ENCODE results near the gene PI4K2A. TPM values are rescaled to one million over a fixed set of nuclear protein-coding genes. Genes with fewer than 3 reads are reported as not detected.
A peak's percentile ranks its signal among the peaks of the same experiment; 100 is the strongest.

Gene PI4K2A
- total and polyA plus RNA-seq, 2 of the 13 experiments (the other 11 are each of a cell fraction or from before 2014, with no cell fraction given), result 10.9 to 14.3 TPM

DNA sequence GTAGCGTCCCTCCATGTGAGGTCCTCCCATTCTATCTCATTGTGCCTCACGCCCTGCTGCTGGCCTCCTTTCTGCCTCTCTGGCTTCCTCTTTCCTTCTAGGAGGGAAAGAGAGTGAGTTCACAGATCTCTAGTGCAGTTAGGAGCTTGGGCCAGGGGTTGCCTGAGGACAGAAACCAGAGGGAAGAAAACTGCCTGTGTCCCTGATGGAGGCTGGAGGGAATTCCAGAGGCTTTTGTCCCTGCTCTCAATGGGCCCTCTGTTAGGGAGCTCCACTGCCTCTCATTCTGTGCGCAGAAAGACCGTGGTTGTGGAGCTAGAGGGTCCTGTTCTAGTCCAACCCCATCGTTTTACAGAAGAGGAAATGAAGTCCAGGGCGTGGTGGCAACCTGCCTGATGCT is 77.7 kb downstream of the PI4K2A start (continued):
- no peak for TF ChIP-seq SMAD9 (CRISPR knock-in tag; IDR thresholded peaks at IDR 0.05)

DNA sequence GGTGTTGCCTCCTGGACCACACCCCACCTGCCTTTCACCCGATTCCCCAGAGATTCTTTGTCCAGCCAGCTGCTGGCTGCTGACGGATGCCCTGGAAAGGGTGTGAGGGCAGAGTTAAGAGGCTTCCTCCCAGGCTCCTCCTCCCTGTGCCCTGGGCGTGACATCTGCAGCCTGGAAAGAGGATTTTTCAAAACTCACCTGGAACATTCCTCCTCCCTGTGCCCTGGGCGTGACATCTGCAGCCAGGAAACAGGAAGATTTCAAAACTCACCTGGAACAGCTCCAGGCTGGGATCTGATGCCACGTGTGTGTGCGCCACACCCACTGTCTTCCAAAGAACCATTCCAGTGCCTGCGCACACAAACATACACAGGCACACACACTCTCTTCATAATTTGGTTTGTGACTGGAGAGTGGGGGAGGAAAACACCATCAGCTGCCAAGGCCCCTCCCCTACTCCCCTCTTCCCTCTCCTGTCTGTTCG is 78.2 kb downstream of the PI4K2A start:
- ChIA-PET CTCF (ENCODE audit: low intra/inter-chr PET ratio, low total read pairs) (no interaction called here), POLR2A (interaction anchor here (1.0 to 1.3 kb wide), 2 partner anchors 8 to 18 kb away, joined by 3 read pairs; partner anchors contain the start of gene ZFYVE27)
- peak; percentile 58 for FAIRE-seq
- Histone ChIP-seq H3K27ac (ENCODE audit: extremely low read length, insufficient read depth, low read length) (no peak overlapping the region), H2AFZ (ENCODE audit: low read length) (no peak overlapping the region), H3K79me2 (ENCODE audit: insufficient read depth, low read length) (no peaks in the 10 kb centered on the region), H4K20me1 (ENCODE audit: insufficient read depth, low read length) (no peaks in the 10 kb centered on the region), H3K27me3 (ENCODE audit: control insufficient read depth in 1 of 2, insufficient read depth in 2 of 2, low read length in 2 of 2) (peaks cover 0 to 10% of the 10 kb centered on the region in 2 experiments; a peak in 2 of 5 replicates), H3K36me3 (replicated peaks in 1 of 2; ENCODE audit: control insufficient read depth in 1 of 2, insufficient read depth in 2 of 2, low read length in 2 of 2) (no peaks in the 10 kb centered on the region), H3K4me3 (replicated peaks in 1 of 3; ENCODE audit: insufficient read depth in 1 of 3, low read depth in 2 of 3, low read length in 3 of 3) (peak overlapping the region in 1 of 3 experiments; percentile 49; a peak in 2 of 6 replicates), H3K4me2 (ENCODE audit: low read depth, low read length) (peak overlapping the region; percentile 73), H3K4me1 (ENCODE audit: insufficient read depth, low read length) (peaks cover 20% of the 10 kb centered on the region), H3K9ac (ENCODE audit: insufficient read depth, low read depth, low read length) (no peak overlapping the region), H3K9me3 (ENCODE audit: low read length) (no peaks in the 10 kb centered on the region)
- peak; percentile 61 for DNase-seq (ENCODE audit: low spot score)
- intact Hi-C loops (cut with micrococcal nuclease; ENCODE audit: unreplicated experiment) (no loop called here), in situ Hi-C loops (cut with HindIII; ENCODE audit: extremely low pct_ligation_motif_present, low pct_unique_long_range_greater_than_20kb) (no loop called here)
- BruUV-seq (replicated peaks), result no TSS peak
- 0% methylated on average over 4 of the region's 8 CpGs for WGBS (ENCODE audit: low lambda C conversion rate)
- ATAC-seq, result peak; percentile 58
- TF ChIP-seq, protein P1, sequence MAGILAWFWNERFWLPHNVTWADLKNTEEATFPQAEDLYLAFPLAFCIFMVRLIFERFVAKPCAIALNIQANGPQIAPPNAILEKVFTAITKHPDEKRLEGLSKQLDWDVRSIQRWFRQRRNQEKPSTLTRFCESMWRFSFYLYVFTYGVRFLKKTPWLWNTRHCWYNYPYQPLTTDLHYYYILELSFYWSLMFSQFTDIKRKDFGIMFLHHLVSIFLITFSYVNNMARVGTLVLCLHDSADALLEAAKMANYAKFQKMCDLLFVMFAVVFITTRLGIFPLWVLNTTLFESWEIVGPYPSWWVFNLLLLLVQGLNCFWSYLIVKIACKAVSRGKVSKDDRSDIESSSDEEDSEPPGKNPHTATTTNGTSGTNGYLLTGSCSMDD (CRISPR knock-in tag; IDR thresholded peaks at IDR 0.05), result no peak
- no peak for TF ChIP-seq ZNF383 (CRISPR knock-in tag; IDR thresholded peaks at IDR 0.05; ENCODE audit: borderline replicate concordance)
- peak; percentile 15; the same call in 1 of the 2 replicates for TF ChIP-seq SALL1 (CRISPR knock-in tag; IDR thresholded peaks at IDR 0.05)
- TF ChIP-seq BCL6 (CRISPR knock-in tag; IDR thresholded peaks at IDR 0.05), result peak; percentile 49
- TF ChIP-seq, protein P2, sequence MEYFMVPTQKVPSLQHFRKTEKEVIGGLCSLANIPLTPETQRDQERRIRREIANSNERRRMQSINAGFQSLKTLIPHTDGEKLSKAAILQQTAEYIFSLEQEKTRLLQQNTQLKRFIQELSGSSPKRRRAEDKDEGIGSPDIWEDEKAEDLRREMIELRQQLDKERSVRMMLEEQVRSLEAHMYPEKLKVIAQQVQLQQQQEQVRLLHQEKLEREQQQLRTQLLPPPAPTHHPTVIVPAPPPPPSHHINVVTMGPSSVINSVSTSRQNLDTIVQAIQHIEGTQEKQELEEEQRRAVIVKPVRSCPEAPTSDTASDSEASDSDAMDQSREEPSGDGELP (IDR thresholded peaks at IDR 0.05; ENCODE audit: borderline replicate concordance, low read depth), result peak; percentile 42; the same call in 1 of the 2 replicates
- TF ChIP-seq MXD4 (CRISPR knock-in tag; IDR thresholded peaks at IDR 0.05), result 0 out of 2 replicates have a peak, but pooled peaks have one; percentile 51
- no peak for TF ChIP-seq ZNF879 (CRISPR knock-in tag; IDR thresholded peaks at IDR 0.05)
- TF ChIP-seq ZFP82 (CRISPR knock-in tag; IDR thresholded peaks at IDR 0.05; ENCODE audit: borderline replicate concordance), result no peak
- peak; percentile 44; the same call in 1 of the 2 replicates for TF ChIP-seq SP5 (CRISPR knock-in tag; IDR thresholded peaks at IDR 0.05; ENCODE audit: borderline replicate concordance, low read depth)
- TF ChIP-seq U2AF1 (optimal IDR thresholded peaks at IDR 0.05; ENCODE audit: low read depth, low read length), result no peak
- TF ChIP-seq, protein P3, sequence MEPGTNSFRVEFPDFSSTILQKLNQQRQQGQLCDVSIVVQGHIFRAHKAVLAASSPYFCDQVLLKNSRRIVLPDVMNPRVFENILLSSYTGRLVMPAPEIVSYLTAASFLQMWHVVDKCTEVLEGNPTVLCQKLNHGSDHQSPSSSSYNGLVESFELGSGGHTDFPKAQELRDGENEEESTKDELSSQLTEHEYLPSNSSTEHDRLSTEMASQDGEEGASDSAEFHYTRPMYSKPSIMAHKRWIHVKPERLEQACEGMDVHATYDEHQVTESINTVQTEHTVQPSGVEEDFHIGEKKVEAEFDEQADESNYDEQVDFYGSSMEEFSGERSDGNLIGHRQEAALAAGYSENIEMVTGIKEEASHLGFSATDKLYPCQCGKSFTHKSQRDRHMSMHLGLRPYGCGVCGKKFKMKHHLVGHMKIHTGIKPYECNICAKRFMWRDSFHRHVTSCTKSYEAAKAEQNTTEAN (CRISPR knock-in tag; conservative IDR thresholded peaks at IDR 0.05), result no peak
- TF ChIP-seq, protein P4, sequence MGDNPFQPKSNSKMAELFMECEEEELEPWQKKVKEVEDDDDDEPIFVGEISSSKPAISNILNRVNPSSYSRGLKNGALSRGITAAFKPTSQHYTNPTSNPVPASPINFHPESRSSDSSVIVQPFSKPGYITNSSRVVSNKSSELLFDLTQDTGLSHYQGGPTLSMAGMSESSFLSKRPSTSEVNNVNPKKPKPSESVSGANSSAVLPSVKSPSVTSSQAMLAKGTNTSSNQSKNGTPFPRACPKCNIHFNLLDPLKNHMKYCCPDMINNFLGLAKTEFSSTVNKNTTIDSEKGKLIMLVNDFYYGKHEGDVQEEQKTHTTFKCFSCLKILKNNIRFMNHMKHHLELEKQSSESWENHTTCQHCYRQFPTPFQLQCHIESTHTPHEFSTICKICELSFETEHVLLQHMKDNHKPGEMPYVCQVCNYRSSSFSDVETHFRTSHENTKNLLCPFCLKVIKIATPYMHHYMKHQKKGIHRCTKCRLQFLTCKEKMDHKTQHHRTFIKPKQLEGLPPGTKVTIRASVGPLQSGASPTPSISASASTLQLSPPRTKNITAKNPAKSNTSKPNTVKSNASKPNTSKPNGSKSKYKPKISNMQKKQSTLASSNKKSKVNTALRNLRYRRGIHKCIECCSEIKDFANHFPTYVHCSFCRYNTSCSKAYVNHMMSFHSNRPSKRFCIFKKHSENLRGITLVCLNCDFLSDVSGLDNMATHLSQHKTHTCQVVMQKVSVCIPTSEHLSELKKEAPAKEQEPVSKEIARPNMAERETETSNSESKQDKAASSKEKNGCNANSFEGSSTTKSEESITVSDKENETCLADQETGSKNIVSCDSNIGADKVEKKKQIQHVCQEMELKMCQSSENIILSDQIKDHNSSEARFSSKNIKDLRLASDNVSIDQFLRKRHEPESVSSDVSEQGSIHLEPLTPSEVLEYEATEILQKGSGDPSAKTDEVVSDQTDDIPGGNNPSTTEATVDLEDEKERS (CRISPR knock-in tag; IDR thresholded peaks at IDR 0.05), result no peak
- TF ChIP-seq THYN1 (CRISPR knock-in tag; IDR thresholded peaks at IDR 0.05; ENCODE audit: borderline replicate concordance, low read depth), result no peak
- no peak for TF ChIP-seq ARNTL (CRISPR knock-in tag; IDR thresholded peaks at IDR 0.05)
- peak; percentile 26 for TF ChIP-seq TEAD3 (CRISPR knock-in tag; optimal IDR thresholded peaks at IDR 0.05; ENCODE audit: borderline replicate concordance)
- no peak for TF ChIP-seq CCDC6 (CRISPR knock-in tag; IDR thresholded peaks at IDR 0.05)
- TF ChIP-seq HNF4A (CRISPR knock-in tag; IDR thresholded peaks at IDR 0.05), result no peak
